ENCODE measurements around the gene CYB561.

Gene CYB561

GRCh38 chr17:63447471-63448009 is 1.4 kb upstream of the CYB561 start:
- DNase-seq, result no peak

GRCh38 chr17:63446753-63447470 is 806 bp upstream of the CYB561 start:
- DNase-seq, result no peak

- DNase-seq, result no peak
Observed at GRCh38 chr17:63445571-63445953, 544 bp downstream of the CYB561 start.

GRCh38 chr17:63445065-63445464 is 1.0 kb downstream of the CYB561 start:
- DNase-seq, result no peak

- DNase-seq, result no peak
Observed at GRCh38 chr17:63444457-63444856, 1.6 kb downstream of the CYB561 start.

- DNase-seq, result no peak
Observed at GRCh38 chr17:63443053-63443452, 3.1 kb downstream of the CYB561 start.

- no peak for DNase-seq
Observed at GRCh38 chr17:63442549-63443035, 3.5 kb downstream of the CYB561 start.

- DNase-seq, result no peak
Observed at GRCh38 chr17:63442074-63442473, 4.0 kb downstream of the CYB561 start.

- no peak for DNase-seq
Observed at GRCh38 chr17:63441654-63442053, 4.5 kb downstream of the CYB561 start.

- DNase-seq, result no peak
Observed at GRCh38 chr17:63440770-63441335, 5.3 kb downstream of the CYB561 start.

- DNase-seq, result no peak
Observed at GRCh38 chr17:63440127-63440769, 5.9 kb downstream of the CYB561 start.

- DNase-seq, result no peak
Observed at GRCh38 chr17:63439687-63440086, 6.4 kb downstream of the CYB561 start.

GRCh38 chr17:63438092-63439051 is 7.7 kb downstream of the CYB561 start:
- DNase-seq, result no peak

- no peak for DNase-seq
Observed at GRCh38 chr17:63437287-63438091, 8.6 kb downstream of the CYB561 start.

- DNase-seq, result no peak
Observed at GRCh38 chr17:63436523-63437110, 9.5 kb downstream of the CYB561 start.

GRCh38 chr17:63435681-63436522 is 10.2 kb downstream of the CYB561 start:
- DNase-seq, result no peak

GRCh38 chr17:63434951-63435571 is 11.0 kb downstream of the CYB561 start:
- DNase-seq, result no peak

GRCh38 chr17:63433746-63434591 is 12.1 kb downstream of the CYB561 start:
- DNase-seq, result no peak

All from cortex of kidney (tissue), 1 donor.